ENCODE measurements around the gene WWOX. TPM values are rescaled to one million over a fixed set of nuclear protein-coding genes. Genes with fewer than 3 reads are reported as not detected.

The WWOX gene
- total RNA-seq, 1 donor from 2014 or later: 7.3 TPM

DNA sequence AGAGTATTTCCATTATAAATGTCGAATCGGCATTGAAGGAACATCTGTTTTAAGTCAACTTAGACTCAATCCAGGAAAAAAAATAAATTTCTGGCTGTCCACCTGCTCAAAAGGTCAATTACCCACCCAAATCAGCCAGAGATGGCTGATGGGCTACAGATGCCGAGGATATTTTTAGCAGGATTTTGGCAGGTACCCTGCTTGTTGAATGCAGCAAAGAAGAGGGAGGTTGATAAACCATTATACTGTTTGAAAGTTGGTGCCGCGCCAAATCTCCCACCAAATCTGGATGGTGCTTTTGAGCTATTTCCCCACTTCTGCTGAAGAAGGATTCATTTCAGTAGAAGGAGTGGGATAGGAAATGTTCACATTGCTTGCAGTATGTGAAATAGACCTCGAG, 963.4 kb downstream of the WWOX start:
- TF ChIP-seq, protein P1, sequence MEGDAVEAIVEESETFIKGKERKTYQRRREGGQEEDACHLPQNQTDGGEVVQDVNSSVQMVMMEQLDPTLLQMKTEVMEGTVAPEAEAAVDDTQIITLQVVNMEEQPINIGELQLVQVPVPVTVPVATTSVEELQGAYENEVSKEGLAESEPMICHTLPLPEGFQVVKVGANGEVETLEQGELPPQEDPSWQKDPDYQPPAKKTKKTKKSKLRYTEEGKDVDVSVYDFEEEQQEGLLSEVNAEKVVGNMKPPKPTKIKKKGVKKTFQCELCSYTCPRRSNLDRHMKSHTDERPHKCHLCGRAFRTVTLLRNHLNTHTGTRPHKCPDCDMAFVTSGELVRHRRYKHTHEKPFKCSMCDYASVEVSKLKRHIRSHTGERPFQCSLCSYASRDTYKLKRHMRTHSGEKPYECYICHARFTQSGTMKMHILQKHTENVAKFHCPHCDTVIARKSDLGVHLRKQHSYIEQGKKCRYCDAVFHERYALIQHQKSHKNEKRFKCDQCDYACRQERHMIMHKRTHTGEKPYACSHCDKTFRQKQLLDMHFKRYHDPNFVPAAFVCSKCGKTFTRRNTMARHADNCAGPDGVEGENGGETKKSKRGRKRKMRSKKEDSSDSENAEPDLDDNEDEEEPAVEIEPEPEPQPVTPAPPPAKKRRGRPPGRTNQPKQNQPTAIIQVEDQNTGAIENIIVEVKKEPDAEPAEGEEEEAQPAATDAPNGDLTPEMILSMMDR (IDR thresholded peaks at IDR 0.05; ENCODE audit: insufficient read depth, low read depth, low read length): no peak
- no peak for TF ChIP-seq EZH2 (IDR thresholded peaks at IDR 0.05; ENCODE audit: insufficient read depth, low read length)
- H3K27ac ChIP-seq (ENCODE audit: low read depth, low read length): no peak overlapping the region
- FAIRE-seq: no peak
- Mint-ChIP-seq H3K4me3 (ENCODE audit: unreplicated experiment) (no peak overlapping the region), H3K9me3 (ENCODE audit: unreplicated experiment) (peaks cover under 1% of the 10 kb centered on the region), H3K36me3 (ENCODE audit: low read depth, unreplicated experiment) (no peaks in the 10 kb centered on the region), H3K27ac (ENCODE audit: unreplicated experiment) (no peak overlapping the region), H3K27me3 (ENCODE audit: low read depth, unreplicated experiment) (peaks cover 17% of the 10 kb centered on the region), H3K4me1 (ENCODE audit: low read depth, unreplicated experiment) (peaks cover 8% of the 10 kb centered on the region)
- H3K79me2 ChIP-seq (ENCODE audit: insufficient read depth, low read length): no peaks in the 10 kb centered on the region
- H3K4me1 ChIP-seq (ENCODE audit: insufficient read depth, low read length): no peaks in the 10 kb centered on the region
- DNase-seq (ENCODE audit: low read depth): no peak
- no peaks in the 10 kb centered on the region for H3K36me3 ChIP-seq (ENCODE audit: insufficient read depth, low read length)
- no peak overlapping the region for H3K9ac ChIP-seq (ENCODE audit: low read length)
- no peaks in the 10 kb centered on the region for H3K27me3 ChIP-seq (ENCODE audit: insufficient read depth, low read length)
- no peak overlapping the region for H3K4me2 ChIP-seq (ENCODE audit: low read length)
- H4K20me1 ChIP-seq (ENCODE audit: insufficient read depth, low read length): no peaks in the 10 kb centered on the region
- no peak overlapping the region for H3K4me3 ChIP-seq (ENCODE audit: insufficient read depth, low read depth, low read length)
- no peak overlapping the region for H2AFZ ChIP-seq (ENCODE audit: low read depth, low read length)
- no peaks in the 10 kb centered on the region for H3K9me3 ChIP-seq (ENCODE audit: insufficient read depth, low read depth, low read length)

DNA sequence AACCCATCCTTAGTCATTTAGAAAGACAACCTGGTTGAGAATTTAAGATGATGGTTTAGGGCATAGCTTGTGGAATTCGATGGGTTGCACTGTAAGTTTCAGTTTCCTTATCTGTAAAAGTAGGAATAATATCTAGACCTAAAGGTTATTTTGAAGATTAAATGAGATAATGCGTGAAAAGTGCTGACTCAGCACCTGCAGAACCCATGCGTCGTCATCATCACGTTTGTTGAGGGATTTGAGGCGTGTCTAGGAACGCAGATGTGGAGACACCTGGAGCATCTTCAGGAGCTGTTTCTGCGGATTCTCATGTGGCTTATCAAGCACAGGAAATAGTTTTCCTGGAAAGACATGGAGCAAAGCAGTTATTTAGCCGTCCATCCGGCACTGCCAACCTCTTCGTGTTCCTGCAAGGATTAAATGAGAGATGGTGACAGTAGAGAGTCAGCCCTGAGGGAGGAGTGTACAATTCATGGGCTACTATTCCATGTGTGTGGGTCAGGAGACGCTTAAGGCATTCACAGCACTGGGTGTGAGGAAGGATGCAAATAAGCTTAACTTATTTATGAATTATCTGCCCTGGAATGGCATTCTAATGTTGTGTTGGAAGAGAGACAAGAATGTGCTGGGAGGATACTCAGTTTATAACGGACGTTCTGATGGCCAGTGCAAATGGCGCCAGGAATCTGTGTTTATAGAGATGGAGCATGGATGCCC, 965.0 kb downstream of the WWOX start:
- Histone ChIP-seq H3K27me3 (ENCODE audit: insufficient read depth, low read length) (no peaks in the 10 kb centered on the region), H3K36me3 (ENCODE audit: insufficient read depth, low read length) (no peaks in the 10 kb centered on the region), H3K9me3 (ENCODE audit: insufficient read depth, low read depth, low read length) (no peaks in the 10 kb centered on the region), H3K79me2 (ENCODE audit: insufficient read depth, low read length) (no peaks in the 10 kb centered on the region), H2AFZ (ENCODE audit: low read depth, low read length) (no peak overlapping the region), H3K27ac (ENCODE audit: low read depth, low read length) (no peak overlapping the region), H3K4me2 (ENCODE audit: low read length) (no peak overlapping the region), H3K9ac (ENCODE audit: low read length) (no peak overlapping the region), H3K4me1 (ENCODE audit: insufficient read depth, low read length) (no peaks in the 10 kb centered on the region), H4K20me1 (ENCODE audit: insufficient read depth, low read length) (no peaks in the 10 kb centered on the region), H3K4me3 (ENCODE audit: insufficient read depth, low read depth, low read length) (no peak overlapping the region)
- Mint-ChIP-seq H3K4me3 (ENCODE audit: unreplicated experiment) (no peak overlapping the region), H3K27me3 (ENCODE audit: low read depth, unreplicated experiment) (peaks cover 17% of the 10 kb centered on the region), H3K9me3 (ENCODE audit: unreplicated experiment) (peaks cover 2% of the 10 kb centered on the region), H3K27ac (ENCODE audit: unreplicated experiment) (no peak overlapping the region), H3K4me1 (ENCODE audit: low read depth, unreplicated experiment) (peaks cover 11% of the 10 kb centered on the region), H3K36me3 (ENCODE audit: low read depth, unreplicated experiment) (no peaks in the 10 kb centered on the region)
- TF ChIP-seq, protein P1 (IDR thresholded peaks at IDR 0.05; ENCODE audit: insufficient read depth, low read depth, low read length): no peak
- TF ChIP-seq EZH2 (IDR thresholded peaks at IDR 0.05; ENCODE audit: insufficient read depth, low read length): no peak
- FAIRE-seq: no peak
- no peak for DNase-seq (ENCODE audit: low read depth)

DNA sequence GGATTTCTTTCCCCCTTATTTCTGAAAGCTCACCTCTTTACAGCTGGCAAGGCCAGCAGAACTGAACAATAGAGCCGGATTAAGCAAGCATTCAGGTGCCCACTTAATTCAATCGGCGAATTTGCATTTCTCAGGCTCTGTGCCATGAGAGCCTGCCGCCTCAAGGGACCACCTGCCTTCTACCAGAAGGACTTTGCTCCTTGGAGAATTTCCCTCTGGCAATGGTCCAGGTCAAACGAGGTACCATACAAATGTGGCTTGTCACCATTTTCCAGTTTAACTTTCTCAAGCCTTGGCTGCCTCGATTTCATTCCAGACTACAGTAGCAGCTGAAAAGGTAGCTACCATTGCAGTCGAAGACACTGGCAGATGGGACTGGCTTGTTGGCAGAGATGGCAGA, 967.1 kb downstream of the WWOX start:
- Histone ChIP-seq H3K4me2 (ENCODE audit: low read length) (no peak overlapping the region), H3K36me3 (ENCODE audit: insufficient read depth, low read length) (no peaks in the 10 kb centered on the region), H3K9ac (ENCODE audit: low read length) (no peak overlapping the region), H2AFZ (ENCODE audit: low read depth, low read length) (no peak overlapping the region), H4K20me1 (ENCODE audit: insufficient read depth, low read length) (no peaks in the 10 kb centered on the region), H3K9me3 (ENCODE audit: insufficient read depth, low read depth, low read length) (no peaks in the 10 kb centered on the region), H3K4me3 (ENCODE audit: insufficient read depth, low read depth, low read length) (no peak overlapping the region), H3K4me1 (ENCODE audit: insufficient read depth, low read length) (no peaks in the 10 kb centered on the region), H3K27me3 (ENCODE audit: insufficient read depth, low read length) (no peaks in the 10 kb centered on the region), H3K27ac (ENCODE audit: low read depth, low read length) (no peak overlapping the region), H3K79me2 (ENCODE audit: insufficient read depth, low read length) (no peaks in the 10 kb centered on the region)
- Mint-ChIP-seq H3K4me1 (ENCODE audit: low read depth, unreplicated experiment) (peaks cover 19% of the 10 kb centered on the region), H3K36me3 (ENCODE audit: low read depth, unreplicated experiment) (no peaks in the 10 kb centered on the region), H3K4me3 (ENCODE audit: unreplicated experiment) (no peak overlapping the region), H3K9me3 (ENCODE audit: unreplicated experiment) (peaks cover 2% of the 10 kb centered on the region), H3K27ac (ENCODE audit: unreplicated experiment) (no peak overlapping the region), H3K27me3 (ENCODE audit: low read depth, unreplicated experiment) (peaks cover 13% of the 10 kb centered on the region)
- FAIRE-seq (no peak), DNase-seq (ENCODE audit: low read depth) (no peak)
- no peak for TF ChIP-seq EZH2 (IDR thresholded peaks at IDR 0.05; ENCODE audit: insufficient read depth, low read length)
- TF ChIP-seq, protein P1 (IDR thresholded peaks at IDR 0.05; ENCODE audit: insufficient read depth, low read depth, low read length): no peak
